ENCODE data around the gene BDKRB1. TPM values are rescaled to one million over a fixed set of nuclear protein-coding genes. Genes with fewer than 3 reads are reported as not detected.

Gene BDKRB1
- total and polyA plus RNA-seq, 2 donors from 2014 or later, result 1.2 to 1.5 TPM

- no peak overlapping the region for H3K9ac ChIP-seq (ENCODE audit: low read length in 3 of 3)
- H3K27me3 ChIP-seq (ENCODE audit: control insufficient read depth, insufficient read depth, low read length), result no peaks in the 10 kb centered on the region
- FAIRE-seq (no peak), DNase-seq (no peak)
- no peak overlapping the region for H3K4me3 ChIP-seq (ENCODE audit: low read length in 3 of 3)
- no peaks in the 10 kb centered on the region for H3K36me3 ChIP-seq (ENCODE audit: control insufficient read depth in 2 of 3, insufficient read depth in 3 of 3, low read length in 3 of 3)
- TF ChIP-seq CTCF (IDR thresholded peaks at IDR 0.05; ENCODE audit: borderline replicate concordance, extremely low read depth, insufficient read depth), result no peak
- H3K4me1 ChIP-seq (ENCODE audit: control insufficient read depth in 2 of 3, insufficient read depth in 2 of 3, low read depth in 1 of 3, low read length in 3 of 3), result peaks cover 0 to 8% (median 0%) of the 10 kb centered on the region in 3 donors
- no peaks in the 10 kb centered on the region for H3K9me3 ChIP-seq (ENCODE audit: control insufficient read depth in 2 of 3, insufficient read depth in 1 of 3, low read length in 3 of 3)
- intact Hi-C loops (cut with DNase I), result no loop called here
- H3K27ac ChIP-seq (ENCODE audit: low read depth in 2 of 2, low read length in 2 of 2), result no peak overlapping the region
Measured at GRCh38 chr14:96224480-96225096, 31.4 kb upstream of the BDKRB1 start.

GRCh38 chr14:96225213-96225612, 30.8 kb upstream of the BDKRB1 start:
- peak overlapping the region in 1 of 2 donors; percentile 34 for H3K27ac ChIP-seq (ENCODE audit: low read depth in 2 of 2, low read length in 2 of 2)
- FAIRE-seq, result no peak

GRCh38 chr14:96225745-96226151, 30.3 kb upstream of the BDKRB1 start:
- no peaks in the 10 kb centered on the region for H3K36me3 ChIP-seq (ENCODE audit: control insufficient read depth in 2 of 3, insufficient read depth in 3 of 3, low read length in 3 of 3)
- DNase-seq (peak; percentile 34 to 85 (median 72)), FAIRE-seq (no peak)
- H3K4me1 ChIP-seq (ENCODE audit: control insufficient read depth in 2 of 3, insufficient read depth in 2 of 3, low read depth in 1 of 3, low read length in 3 of 3), result peaks cover 0 to 8% (median 0%) of the 10 kb centered on the region in 3 donors
- H3K9me3 ChIP-seq (ENCODE audit: control insufficient read depth in 2 of 3, insufficient read depth in 1 of 3, low read length in 3 of 3), result no peaks in the 10 kb centered on the region
- peak overlapping the region in 1 of 2 donors; percentile 34 for H3K27ac ChIP-seq (ENCODE audit: low read depth in 2 of 2, low read length in 2 of 2)
- TF ChIP-seq CTCF (IDR thresholded peaks at IDR 0.05; ENCODE audit: borderline replicate concordance, extremely low read depth, insufficient read depth), result no peak
- no peaks in the 10 kb centered on the region for H3K27me3 ChIP-seq (ENCODE audit: control insufficient read depth, insufficient read depth, low read length)
- intact Hi-C loops (cut with DNase I), result no loop called here
- no peak overlapping the region for H3K4me3 ChIP-seq (ENCODE audit: low read length in 3 of 3)
- H3K9ac ChIP-seq (ENCODE audit: low read length in 3 of 3), result no peak overlapping the region

More at GRCh38 chr14:96225213-96225612, 30.8 kb upstream of the BDKRB1 start:
- intact Hi-C loops (cut with DNase I), result no loop called here
- Histone ChIP-seq H3K4me3 (ENCODE audit: low read length in 3 of 3) (no peak overlapping the region), H3K9ac (ENCODE audit: low read length in 3 of 3) (no peak overlapping the region), H3K4me1 (ENCODE audit: control insufficient read depth in 2 of 3, insufficient read depth in 2 of 3, low read depth in 1 of 3, low read length in 3 of 3) (peaks cover 0 to 8% (median 0%) of the 10 kb centered on the region in 3 donors), H3K36me3 (ENCODE audit: control insufficient read depth in 2 of 3, insufficient read depth in 3 of 3, low read length in 3 of 3) (no peaks in the 10 kb centered on the region), H3K9me3 (ENCODE audit: control insufficient read depth in 2 of 3, insufficient read depth in 1 of 3, low read length in 3 of 3) (no peaks in the 10 kb centered on the region), H3K27me3 (ENCODE audit: control insufficient read depth, insufficient read depth, low read length) (no peaks in the 10 kb centered on the region)
- TF ChIP-seq CTCF (IDR thresholded peaks at IDR 0.05; ENCODE audit: borderline replicate concordance, extremely low read depth, insufficient read depth), result no peak
- no peak for DNase-seq
